ENCODE measurements around the gene HOXD4. TPM values are rescaled to one million over a fixed set of nuclear protein-coding genes. Genes with fewer than 3 reads are reported as not detected.

Gene HOXD4
- polyA plus RNA-seq, 2 of the 4 experiments (the other 2 are of a cell fraction): 0.27 to 0.87 TPM

DNA sequence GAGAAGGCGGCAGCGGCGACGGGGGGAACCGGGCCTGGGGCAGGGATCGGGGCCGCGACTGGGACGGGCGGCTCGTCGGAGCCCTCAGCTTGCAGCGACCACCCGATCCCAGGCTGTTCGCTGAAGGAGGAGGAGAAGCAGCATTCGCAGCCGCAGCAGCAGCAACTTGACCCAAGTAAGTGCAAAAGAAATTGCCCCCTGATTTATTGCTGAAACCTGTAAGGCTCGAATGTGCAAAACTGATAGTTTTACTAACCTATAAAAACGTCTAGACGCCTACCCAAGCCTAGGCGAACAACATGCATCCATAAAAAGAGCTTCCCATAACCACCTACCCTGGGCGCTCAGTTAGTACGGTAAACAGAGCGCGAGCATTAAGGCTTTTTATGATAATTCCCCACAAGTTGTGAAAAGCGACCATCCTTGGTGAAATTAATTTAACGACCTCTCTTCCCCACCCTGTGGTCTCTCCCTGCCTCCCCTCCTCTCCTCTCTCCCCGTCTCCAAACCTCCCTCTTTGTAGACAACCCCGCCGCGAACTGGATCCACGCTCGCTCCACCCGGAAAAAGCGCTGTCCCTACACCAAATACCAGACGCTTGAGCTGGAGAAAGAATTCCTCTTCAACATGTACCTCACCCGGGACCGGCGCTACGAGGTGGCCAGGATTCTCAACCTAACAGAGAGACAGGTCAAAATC, 27.8 kb upstream of the HOXD4 start:
- Histone ChIP-seq H3K27ac (no peak overlapping the region), H3K4me3 (no peak overlapping the region), H3K4me1 (0 out of 3 replicates have a peak, but pooled peaks cover 3% of the 10 kb centered on the region), H3K9me3 (no peaks in the 10 kb centered on the region), H3K4me2 (no peak overlapping the region)
- 79% methylated on average over 39 of the region's 40 CpGs for WGBS (ENCODE audit: missing lambda C conversion rate)
- ATAC-seq: no peak
- DNase-seq (ENCODE audit: low read depth in 1 of 2, low spot score in 1 of 2): no peak
- FAIRE-seq: no peak
- TF ChIP-seq HEYL (CRISPR knock-in tag; IDR thresholded peaks at IDR 0.05) (no peak), NPAS2 (CRISPR knock-in tag; IDR thresholded peaks at IDR 0.05; ENCODE audit: borderline replicate concordance) (no peak), MAFK (IDR thresholded peaks at IDR 0.05; ENCODE audit: partially characterized antibody) (no peak), TP53 (CRISPR knock-in tag; IDR thresholded peaks at IDR 0.05) (no peak), EHMT2 (IDR thresholded peaks at IDR 0.05; ENCODE audit: low read depth) (no peak)
- POLR2A ChIA-PET: no interaction called here
- CTCF ChIA-PET: interaction anchor here (0.6 to 5.1 kb wide), 4 partner anchors 13 to 528 kb away, joined by 3 to 46 read pairs (median 3); no protein-coding TSS in a partner anchor

DNA sequence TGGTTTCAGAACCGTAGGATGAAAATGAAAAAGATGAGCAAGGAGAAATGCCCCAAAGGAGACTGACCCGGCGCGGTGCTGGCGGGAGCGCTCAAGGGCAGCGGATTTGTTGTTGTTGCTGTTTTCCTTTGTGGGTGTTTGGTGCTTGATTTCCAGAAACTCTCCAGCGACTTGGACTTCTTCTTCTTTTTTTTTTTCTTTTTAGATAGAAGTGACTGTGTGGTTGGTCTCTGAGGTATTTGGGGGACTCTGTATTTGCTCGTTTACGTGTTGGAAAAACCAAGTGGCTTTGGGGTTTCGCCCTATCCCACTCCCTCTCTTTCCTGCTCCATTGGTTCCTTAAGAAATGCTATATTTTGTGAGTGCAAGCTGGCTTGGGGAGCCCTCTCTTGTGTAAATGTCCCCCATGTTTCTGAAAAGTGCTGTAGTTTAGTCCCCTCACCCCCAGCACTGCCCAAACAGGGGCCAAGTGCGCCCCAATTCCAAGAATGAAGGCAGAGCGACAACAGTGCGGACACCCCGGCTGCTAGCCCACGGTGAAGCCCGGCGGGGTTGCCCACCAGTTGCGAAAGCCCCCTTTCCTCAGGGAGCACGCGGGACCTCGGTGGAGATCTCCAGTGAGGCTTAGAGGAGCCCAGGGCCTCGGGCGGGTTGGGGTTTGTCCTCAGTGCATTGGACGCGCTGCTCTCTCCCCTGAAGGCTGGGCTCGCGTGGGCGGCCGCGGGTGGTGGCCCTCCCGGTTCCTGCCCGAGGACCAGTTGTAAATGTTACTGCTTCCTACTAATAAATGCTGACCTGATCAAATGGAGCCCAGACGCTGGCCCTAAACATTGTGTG, 27.0 kb upstream of the HOXD4 start:
- DNase-seq (ENCODE audit: low read depth in 1 of 2, low spot score in 1 of 2) (no peak), FAIRE-seq (no peak), ATAC-seq (no peak)
- TF ChIP-seq FOXS1 (CRISPR knock-in tag; IDR thresholded peaks at IDR 0.05) (no peak), MAFK (IDR thresholded peaks at IDR 0.05; ENCODE audit: partially characterized antibody) (peak; percentile 4)
- ChIA-PET CTCF (interaction anchor here (0.6 to 5.4 kb wide), 6 partner anchors 13 to 528 kb away, joined by 3 to 79 read pairs (median 20); no protein-coding TSS in a partner anchor), POLR2A (no interaction called here)
- no peaks in the 10 kb centered on the region for H3K4me1 ChIP-seq
- no peaks in the 10 kb centered on the region for H3K9me3 ChIP-seq
- WGBS (ENCODE audit: missing lambda C conversion rate): 79% methylated on average over 30 of the region's 34 CpGs
- no peak overlapping the region for H3K4me3 ChIP-seq
- H3K27ac ChIP-seq: no peak overlapping the region
- H3K4me2 ChIP-seq: no peak overlapping the region

DNA sequence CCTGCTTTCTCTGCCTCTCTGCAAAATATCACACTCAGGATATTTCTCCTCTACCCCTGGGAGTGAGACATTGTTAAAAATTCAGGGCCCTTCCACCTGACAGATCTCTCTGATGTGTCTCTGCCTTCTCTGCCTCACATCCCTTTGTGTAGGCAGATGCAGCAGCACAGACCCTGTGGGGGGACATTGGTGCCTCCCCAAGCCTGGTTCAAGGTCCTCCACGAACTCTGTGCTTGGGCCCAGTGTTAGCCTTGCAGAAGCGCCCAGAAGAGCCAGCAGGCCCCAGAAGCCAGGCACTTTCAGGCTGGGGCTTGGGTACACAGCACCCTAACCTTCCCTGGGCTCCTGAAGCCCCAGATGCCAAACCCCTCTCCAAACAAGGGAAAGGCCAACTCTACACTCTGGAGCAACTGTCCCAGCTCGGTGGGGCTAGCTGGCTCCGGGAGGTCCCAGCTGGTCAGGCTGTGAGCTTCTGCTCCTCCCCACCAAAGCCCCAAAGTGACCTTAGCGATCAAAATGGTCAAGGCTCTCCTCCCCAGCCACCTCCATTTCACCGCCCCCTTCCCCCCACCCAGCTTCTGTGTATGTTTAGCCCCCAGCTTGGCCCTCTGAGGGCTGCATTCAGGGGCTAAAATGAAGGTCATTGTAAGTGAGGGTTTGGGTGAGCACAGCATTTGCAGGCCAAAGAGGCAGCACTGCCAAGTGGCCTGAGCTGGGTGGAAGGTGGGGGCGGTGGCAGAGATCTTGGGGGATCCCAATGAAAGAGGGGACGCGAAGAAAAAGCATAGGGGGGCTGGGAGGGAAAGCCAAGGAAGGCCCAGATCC, 26.2 kb upstream of the HOXD4 start:
- H3K27ac ChIP-seq: no peak overlapping the region
- no peak for TF ChIP-seq ZC3H11A (IDR thresholded peaks at IDR 0.05)
- TF ChIP-seq EHMT2 (IDR thresholded peaks at IDR 0.05; ENCODE audit: low read depth): no peak
- TF ChIP-seq, protein P1, sequence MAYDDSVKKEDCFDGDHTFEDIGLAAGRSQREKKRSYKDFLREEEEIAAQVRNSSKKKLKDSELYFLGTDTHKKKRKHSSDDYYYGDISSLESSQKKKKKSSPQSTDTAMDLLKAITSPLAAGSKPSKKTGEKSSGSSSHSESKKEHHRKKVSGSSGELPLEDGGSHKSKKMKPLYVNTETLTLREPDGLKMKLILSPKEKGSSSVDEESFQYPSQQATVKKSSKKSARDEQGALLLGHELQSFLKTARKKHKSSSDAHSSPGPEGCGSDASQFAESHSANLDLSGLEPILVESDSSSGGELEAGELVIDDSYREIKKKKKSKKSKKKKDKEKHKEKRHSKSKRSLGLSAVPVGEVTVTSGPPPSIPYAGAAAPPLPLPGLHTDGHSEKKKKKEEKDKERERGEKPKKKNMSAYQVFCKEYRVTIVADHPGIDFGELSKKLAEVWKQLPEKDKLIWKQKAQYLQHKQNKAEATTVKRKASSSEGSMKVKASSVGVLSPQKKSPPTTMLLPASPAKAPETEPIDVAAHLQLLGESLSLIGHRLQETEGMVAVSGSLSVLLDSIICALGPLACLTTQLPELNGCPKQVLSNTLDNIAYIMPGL (CRISPR knock-in tag; IDR thresholded peaks at IDR 0.05; ENCODE audit: borderline replicate concordance): no peak
- no peak for TF ChIP-seq HOXA7 (CRISPR knock-in tag; IDR thresholded peaks at IDR 0.05)
- TF ChIP-seq NR3C1 (IDR thresholded peaks at IDR 0.05): no peak
- no peak for TF ChIP-seq FOSL2 (IDR thresholded peaks at IDR 0.05)
- no peak for TF ChIP-seq FOSL2 (CRISPR knock-in tag; IDR thresholded peaks at IDR 0.05)
- no peak for TF ChIP-seq HOXB5 (CRISPR knock-in tag; IDR thresholded peaks at IDR 0.05)
- no peak for TF ChIP-seq FOXS1 (CRISPR knock-in tag; IDR thresholded peaks at IDR 0.05)
- TF ChIP-seq JUN (IDR thresholded peaks at IDR 0.05): no peak
- TF ChIP-seq CEBPB (IDR thresholded peaks at IDR 0.05): no peak
- TF ChIP-seq RAD21 (conservative IDR thresholded peaks at IDR 0.05 in 1 of 2, IDR thresholded peaks at IDR 0.05 in 1 of 2): no peak
- TF ChIP-seq CBX2 (IDR thresholded peaks at IDR 0.05; ENCODE audit: borderline replicate concordance, low read depth): no peak
- TF ChIP-seq ZNF302 (CRISPR knock-in tag; IDR thresholded peaks at IDR 0.05): no peak
- no peak for TF ChIP-seq CBX8 (IDR thresholded peaks at IDR 0.05)
- no peak for TF ChIP-seq BHLHE40 (IDR thresholded peaks at IDR 0.05; ENCODE audit: low read depth, low read length)
- TF ChIP-seq, protein P2, sequence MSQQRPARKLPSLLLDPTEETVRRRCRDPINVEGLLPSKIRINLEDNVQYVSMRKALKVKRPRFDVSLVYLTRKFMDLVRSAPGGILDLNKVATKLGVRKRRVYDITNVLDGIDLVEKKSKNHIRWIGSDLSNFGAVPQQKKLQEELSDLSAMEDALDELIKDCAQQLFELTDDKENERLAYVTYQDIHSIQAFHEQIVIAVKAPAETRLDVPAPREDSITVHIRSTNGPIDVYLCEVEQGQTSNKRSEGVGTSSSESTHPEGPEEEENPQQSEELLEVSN (IDR thresholded peaks at IDR 0.05; ENCODE audit: borderline replicate concordance, low read depth): no peak
- no peak for TF ChIP-seq MAZ (IDR thresholded peaks at IDR 0.05; ENCODE audit: borderline replicate concordance, low read depth, low read length)
- no peak for TF ChIP-seq HEYL (CRISPR knock-in tag; IDR thresholded peaks at IDR 0.05)
- no peak for TF ChIP-seq KDM5A (IDR thresholded peaks at IDR 0.05)
- TF ChIP-seq, protein P3, sequence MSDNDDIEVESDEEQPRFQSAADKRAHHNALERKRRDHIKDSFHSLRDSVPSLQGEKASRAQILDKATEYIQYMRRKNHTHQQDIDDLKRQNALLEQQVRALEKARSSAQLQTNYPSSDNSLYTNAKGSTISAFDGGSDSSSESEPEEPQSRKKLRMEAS (IDR thresholded peaks at IDR 0.05): no peak
- ChIA-PET CTCF (interaction anchor here (0.6 to 5.4 kb wide), 11 partner anchors 8 to 1031 kb away, joined by 3 to 79 read pairs (median 22); partner anchors contain the start of gene HOXD10), POLR2A (no interaction called here)
- H3K4me2 ChIP-seq: no peak overlapping the region
- H3K9me3 ChIP-seq: no peaks in the 10 kb centered on the region
- H3K4me3 ChIP-seq: no peak overlapping the region
- DNase-seq (ENCODE audit: low read depth in 1 of 2, low spot score in 1 of 2) (no peak), ATAC-seq (no peak), FAIRE-seq (no peak)
- 69% methylated on average over 7 of the region's 9 CpGs for WGBS (ENCODE audit: missing lambda C conversion rate)
- no peaks in the 10 kb centered on the region for H3K4me1 ChIP-seq
